HEK293T (cell line): ENCODE results near the gene BRAT1.

Source experiments
- ARNT ChIP-seq: fragments of 450-650 bp; IDR thresholded peaks from 2 replicates; pipeline ENCODE4 v1.6.1; 2017; ENCODE audit warnings: mild to moderate bottlenecking
- HDGF ChIP-seq: fragments of 450-650 bp; IDR thresholded peaks from 2 replicates; pipeline ENCODE4 v1.6.1; 2017; ENCODE audit warnings: antibody characterized with exemption, borderline replicate concordance
- L3MBTL2 ChIP-seq: fragments of 450-650 bp; conservative IDR thresholded peaks from 2 replicates; pipeline ENCODE4 v1.6.1; 2016; ENCODE audit warnings: mild to moderate bottlenecking

GRCh38 chr7:2509298-2509906 lies 45.9 kb downstream of the BRAT1 start:
- TF ChIP-seq HDGF (no peak), ARNT (no peak), L3MBTL2 (no peak)
